ENCODE data around the gene CGB1.

DNA sequence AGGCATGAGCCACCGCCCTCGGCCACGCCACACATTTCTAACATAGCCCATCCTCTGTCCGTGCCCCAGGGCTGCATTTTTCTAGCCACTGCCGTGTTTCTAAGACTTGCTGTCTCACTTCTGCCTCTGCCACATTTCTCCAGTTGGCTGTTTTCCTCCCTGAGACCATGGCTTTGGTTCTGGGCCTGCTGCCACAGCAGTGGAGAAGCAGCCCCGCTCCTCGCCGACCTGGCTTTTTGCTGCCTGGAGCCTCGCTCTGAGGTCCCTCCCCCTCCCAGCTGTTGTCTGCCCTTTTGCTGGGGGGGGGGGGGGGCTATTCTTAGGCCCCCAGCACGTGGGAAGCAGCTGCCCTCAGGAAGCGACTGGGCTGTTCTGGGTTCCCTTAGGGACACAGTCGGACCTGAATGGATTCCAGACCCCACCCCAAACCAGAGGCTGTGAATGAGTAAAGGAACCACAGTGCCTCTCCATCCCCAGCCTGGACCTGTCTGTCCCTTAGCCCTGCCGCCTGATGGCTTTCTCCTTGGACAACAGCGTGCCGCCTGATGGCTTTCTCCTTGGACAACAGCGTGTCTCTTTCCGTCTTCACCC, 46.9 kb downstream of the CGB1 start:
- TF ChIP-seq EZH2 (IDR thresholded peaks at IDR 0.05; ENCODE audit: insufficient read depth, poor library complexity, severe bottlenecking) (no peak), EZH2phosphoT487 (IDR thresholded peaks at IDR 0.05; ENCODE audit: insufficient read depth, low read depth) (no peak)
